ENCODE results near the gene NEMP2.

Gene NEMP2

DNA sequence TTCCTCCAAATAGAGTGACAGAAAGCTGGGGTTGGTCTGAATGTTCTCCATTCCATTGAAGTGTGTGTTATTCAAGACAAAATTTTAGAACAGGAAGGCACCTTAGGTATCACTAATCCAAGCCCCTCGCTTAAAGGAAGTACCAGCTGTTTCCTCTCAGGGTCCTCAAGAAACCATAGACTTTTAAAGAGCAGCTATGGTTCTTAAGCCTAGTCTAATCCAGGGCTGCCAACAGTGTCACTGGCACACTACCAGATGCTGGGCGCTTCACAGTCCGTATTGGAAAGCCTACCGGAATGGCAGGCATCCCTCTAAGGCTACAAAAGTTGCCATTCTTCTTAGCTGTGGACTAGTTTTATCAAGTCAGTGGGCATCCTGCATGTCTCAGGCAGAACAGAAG is 1.9 kb downstream of the NEMP2 start:
- H3K27ac ChIP-seq = peak overlapping the region in 1 of 2 donors; percentile 96
- H3K9me3 ChIP-seq = peaks cover 0 to 4% (median 2%) of the 10 kb centered on the region in 3 donors
- H3K4me3 ChIP-seq = no peak overlapping the region
- intact Hi-C loops (cut with DNase I; ENCODE audit: low total_unique reads) = no loop called here
- no peaks in the 10 kb centered on the region for H3K36me3 ChIP-seq
- TF ChIP-seq, protein P1, sequence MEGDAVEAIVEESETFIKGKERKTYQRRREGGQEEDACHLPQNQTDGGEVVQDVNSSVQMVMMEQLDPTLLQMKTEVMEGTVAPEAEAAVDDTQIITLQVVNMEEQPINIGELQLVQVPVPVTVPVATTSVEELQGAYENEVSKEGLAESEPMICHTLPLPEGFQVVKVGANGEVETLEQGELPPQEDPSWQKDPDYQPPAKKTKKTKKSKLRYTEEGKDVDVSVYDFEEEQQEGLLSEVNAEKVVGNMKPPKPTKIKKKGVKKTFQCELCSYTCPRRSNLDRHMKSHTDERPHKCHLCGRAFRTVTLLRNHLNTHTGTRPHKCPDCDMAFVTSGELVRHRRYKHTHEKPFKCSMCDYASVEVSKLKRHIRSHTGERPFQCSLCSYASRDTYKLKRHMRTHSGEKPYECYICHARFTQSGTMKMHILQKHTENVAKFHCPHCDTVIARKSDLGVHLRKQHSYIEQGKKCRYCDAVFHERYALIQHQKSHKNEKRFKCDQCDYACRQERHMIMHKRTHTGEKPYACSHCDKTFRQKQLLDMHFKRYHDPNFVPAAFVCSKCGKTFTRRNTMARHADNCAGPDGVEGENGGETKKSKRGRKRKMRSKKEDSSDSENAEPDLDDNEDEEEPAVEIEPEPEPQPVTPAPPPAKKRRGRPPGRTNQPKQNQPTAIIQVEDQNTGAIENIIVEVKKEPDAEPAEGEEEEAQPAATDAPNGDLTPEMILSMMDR (IDR thresholded peaks at IDR 0.05) = no peak
- DNase-seq = no peak
- H3K27me3 ChIP-seq = no peaks in the 10 kb centered on the region
- peaks cover 0 to 52% (median 21%) of the 10 kb centered on the region in 4 donors for H3K4me1 ChIP-seq

DNA sequence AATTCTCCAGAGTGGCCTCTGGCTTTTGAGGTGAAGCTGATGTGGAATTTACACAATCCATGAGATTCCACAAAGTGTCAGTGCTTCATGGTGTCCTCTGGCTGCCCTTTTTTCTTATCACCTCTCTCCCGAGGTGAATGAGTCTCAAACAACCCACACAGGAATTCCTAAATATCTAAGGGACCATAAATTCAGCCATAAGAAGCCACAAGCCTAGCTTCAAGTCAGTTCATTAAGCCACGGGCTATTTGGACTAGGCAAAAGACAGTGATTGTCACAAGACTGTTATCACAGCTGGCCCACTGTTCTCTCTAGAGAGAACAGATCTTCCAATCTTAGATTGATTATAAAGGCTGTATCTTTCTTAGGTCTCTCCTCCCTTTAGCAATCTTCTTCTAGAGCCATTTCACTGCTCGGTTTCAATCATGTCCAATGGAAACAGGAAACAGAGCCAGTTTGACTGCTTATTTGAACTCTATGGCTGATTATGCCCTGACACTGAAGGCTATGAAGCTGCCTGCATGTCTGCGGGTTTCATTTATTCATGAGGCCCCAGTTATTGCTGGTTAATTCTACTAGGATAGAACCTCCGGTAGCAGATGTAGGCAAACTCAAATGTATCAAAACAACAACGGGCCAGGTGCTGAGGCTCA is 4.1 kb downstream of the NEMP2 start:
- Histone ChIP-seq H3K27me3 (no peaks in the 10 kb centered on the region), H3K27ac (peak overlapping the region in 1 of 2 donors; percentile 41), H3K4me3 (no peak overlapping the region), H3K36me3 (no peaks in the 10 kb centered on the region), H3K9me3 (no peaks in the 10 kb centered on the region), H3K4me1 (peaks cover 0 to 39% (median 16%) of the 10 kb centered on the region in 4 donors)
- intact Hi-C loops (cut with DNase I; ENCODE audit: low total_unique reads) = no loop called here
- no peak for DNase-seq
- TF ChIP-seq, protein P1 (IDR thresholded peaks at IDR 0.05) = no peak

DNA sequence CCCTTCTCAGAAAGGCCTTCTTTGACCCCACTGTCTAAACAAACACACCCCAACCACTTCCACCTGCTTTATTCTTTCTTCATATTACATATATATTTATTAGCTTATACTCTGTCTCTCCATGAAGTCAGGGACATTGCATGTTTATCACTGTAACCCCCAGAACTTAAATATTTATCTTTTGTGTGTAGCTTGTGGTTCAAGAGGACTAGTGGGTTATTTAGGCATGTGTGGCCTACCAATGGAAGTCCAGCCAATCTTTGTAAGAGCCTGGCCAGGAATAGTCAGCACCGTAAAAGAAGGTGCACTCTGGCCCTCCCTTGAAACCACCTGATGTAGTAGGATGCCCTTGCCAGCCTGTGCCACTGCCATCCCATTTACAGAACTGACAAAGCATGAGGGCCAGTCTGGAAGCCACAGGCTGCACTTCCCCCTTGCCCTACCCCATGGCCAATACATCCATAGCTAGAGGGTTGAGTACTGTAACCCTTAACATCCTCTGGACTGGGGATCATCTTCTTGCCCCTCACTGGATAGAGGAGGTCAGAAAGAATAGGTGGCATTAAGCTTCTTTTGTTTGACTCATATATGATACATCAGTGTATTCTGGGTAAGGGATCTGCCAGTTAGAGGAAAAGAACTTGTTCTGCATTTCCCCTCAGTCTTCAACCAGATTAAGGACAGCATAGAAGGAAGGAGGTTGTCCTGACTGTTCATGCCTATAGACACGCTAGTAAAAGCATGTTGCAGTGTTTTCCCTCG is 4.9 kb downstream of the NEMP2 start:
- peak overlapping the region in 1 of 2 donors; percentile 41 for H3K27ac ChIP-seq
- no peak for DNase-seq
- no peaks in the 10 kb centered on the region for H3K9me3 ChIP-seq
- H3K4me1 ChIP-seq = peaks cover 0 to 39% (median 16%) of the 10 kb centered on the region in 4 donors
- H3K27me3 ChIP-seq = no peaks in the 10 kb centered on the region
- H3K36me3 ChIP-seq = no peaks in the 10 kb centered on the region
- H3K4me3 ChIP-seq = no peak overlapping the region
- intact Hi-C loops (cut with DNase I; ENCODE audit: low total_unique reads) = no loop called here
- TF ChIP-seq, protein P1 (IDR thresholded peaks at IDR 0.05) = no peak

DNA sequence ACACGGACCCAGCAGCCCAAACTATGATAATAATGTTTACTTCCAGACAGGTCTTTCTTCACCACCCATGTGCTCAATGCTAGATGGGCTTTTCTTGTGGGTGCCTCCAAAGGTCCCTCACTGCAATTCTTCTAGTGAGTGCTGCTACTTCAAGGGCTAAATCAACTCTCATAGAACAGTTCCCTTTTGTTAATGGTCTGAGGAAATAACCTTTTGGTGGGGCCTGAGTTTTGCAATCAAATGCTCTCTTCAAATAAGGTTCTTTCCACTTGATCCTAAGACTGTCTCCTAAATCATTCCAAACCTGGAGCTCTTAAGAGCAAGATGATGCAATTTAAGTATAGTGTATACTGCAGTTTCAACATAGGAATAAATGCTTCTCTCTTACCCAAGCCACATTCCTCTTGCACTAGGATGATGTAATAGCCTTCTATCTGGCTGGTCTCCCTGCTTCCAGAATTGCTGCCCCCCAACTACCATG is 6.0 kb downstream of the NEMP2 start:
- TF ChIP-seq, protein P1 (IDR thresholded peaks at IDR 0.05) = no peak
- DNase-seq = no peak
- intact Hi-C loops (cut with DNase I; ENCODE audit: low total_unique reads) = no loop called here
- H3K27ac ChIP-seq = no peak overlapping the region
- no peaks in the 10 kb centered on the region for H3K27me3 ChIP-seq
- peaks cover 0 to 35% (median 14%) of the 10 kb centered on the region in 4 donors for H3K4me1 ChIP-seq
- no peaks in the 10 kb centered on the region for H3K36me3 ChIP-seq
- no peaks in the 10 kb centered on the region for H3K9me3 ChIP-seq
- H3K4me3 ChIP-seq = no peak overlapping the region

DNA sequence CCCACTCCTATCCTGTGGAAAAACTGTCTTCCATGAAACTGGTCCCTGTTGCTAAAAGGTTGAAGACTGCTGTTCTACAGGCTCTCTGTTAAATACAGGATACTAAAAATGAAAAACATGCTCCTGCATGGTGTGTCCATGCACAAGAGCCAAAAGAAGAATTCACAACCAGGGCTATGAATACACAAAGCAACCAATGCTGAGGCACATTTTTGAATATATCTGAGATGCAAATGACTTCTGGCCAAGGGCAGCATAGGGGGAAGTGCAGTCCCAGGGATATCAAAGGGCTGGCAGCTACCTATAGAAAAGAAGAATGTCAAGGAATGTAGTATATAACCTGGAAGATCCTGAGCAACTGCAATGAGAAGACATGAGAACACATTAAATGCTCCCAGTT is 6.6 kb downstream of the NEMP2 start:
- no peak overlapping the region for H3K27ac ChIP-seq
- TF ChIP-seq, protein P1 (IDR thresholded peaks at IDR 0.05) = no peak
- intact Hi-C loops (cut with DNase I; ENCODE audit: low total_unique reads) = no loop called here
- no peaks in the 10 kb centered on the region for H3K27me3 ChIP-seq
- no peaks in the 10 kb centered on the region for H3K9me3 ChIP-seq
- no peak overlapping the region for H3K4me3 ChIP-seq
- no peak for DNase-seq
- H3K4me1 ChIP-seq = peaks cover 0 to 29% (median 8%) of the 10 kb centered on the region in 4 donors
- H3K36me3 ChIP-seq = no peaks in the 10 kb centered on the region
